Stimulated activated CD8-positive, alpha-beta memory T cell treated with anti-CD3 and anti-CD28 coated beads, Interleukin-15, amount 100 ng/mL, for 4 hours (primary cell): ENCODE data around the gene RPL3.

Experiments used
- DNase-seq, 2 donors: peaks; one replicate each; pipeline ENCODE4 v3.0.0-alpha.2; 2020; ENCODE audit warnings: low read depth in 2 of 2

The RPL3 gene

GRCh38 chr22:39282645-39283321, 36.6 kb downstream of the RPL3 start:
- DNase-seq: no peak

DNA sequence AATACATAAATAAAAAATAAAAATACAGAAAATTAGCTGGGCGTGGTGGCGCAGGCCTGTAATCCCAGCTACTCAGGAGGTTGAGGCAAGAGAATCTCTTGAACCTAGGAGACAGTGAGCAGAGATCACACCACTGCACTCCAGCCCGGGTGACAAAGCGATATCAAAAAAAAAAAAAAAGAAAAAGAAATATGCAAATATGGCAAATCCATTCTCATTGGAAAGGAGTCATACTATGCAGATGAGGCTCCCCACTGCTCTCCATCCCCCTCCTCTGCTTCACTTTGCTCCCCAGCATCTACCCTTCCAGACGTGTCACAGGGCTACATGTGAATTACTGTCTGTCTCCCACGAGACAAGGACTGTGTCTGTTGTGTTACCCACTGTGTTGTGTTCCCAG, 38.3 kb downstream of the RPL3 start:
- no peak for DNase-seq

DNA sequence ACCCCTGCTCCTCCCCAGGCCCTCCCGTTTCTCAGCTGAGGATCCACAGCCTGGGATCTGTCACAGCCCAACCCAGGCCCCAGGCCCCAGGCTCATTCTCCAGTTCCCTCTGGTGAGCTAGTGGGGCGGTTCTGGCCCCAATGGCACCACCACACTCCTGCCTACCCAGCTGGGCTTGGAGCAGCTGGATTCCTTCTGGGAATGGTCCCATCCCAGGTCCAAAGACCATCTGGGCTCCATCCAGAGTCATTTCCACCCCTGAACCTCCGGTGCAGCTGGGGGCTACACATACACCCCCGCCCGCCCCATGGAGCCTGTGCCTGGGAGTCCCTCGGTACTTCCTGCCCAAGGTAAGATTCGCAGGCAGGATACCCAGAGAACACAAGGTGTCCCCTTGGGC, 39.2 kb downstream of the RPL3 start:
- DNase-seq: no peak

GRCh38 chr22:39279170-39279850, 40.1 kb downstream of the RPL3 start:
- no peak for DNase-seq

- no peak for DNase-seq
These were observed 41.4 kb downstream of the RPL3 start for GRCh38 chr22:39278040-39278439.

- no peak for DNase-seq
These were observed 42.2 kb downstream of the RPL3 start for GRCh38 chr22:39277142-39277607.

DNA sequence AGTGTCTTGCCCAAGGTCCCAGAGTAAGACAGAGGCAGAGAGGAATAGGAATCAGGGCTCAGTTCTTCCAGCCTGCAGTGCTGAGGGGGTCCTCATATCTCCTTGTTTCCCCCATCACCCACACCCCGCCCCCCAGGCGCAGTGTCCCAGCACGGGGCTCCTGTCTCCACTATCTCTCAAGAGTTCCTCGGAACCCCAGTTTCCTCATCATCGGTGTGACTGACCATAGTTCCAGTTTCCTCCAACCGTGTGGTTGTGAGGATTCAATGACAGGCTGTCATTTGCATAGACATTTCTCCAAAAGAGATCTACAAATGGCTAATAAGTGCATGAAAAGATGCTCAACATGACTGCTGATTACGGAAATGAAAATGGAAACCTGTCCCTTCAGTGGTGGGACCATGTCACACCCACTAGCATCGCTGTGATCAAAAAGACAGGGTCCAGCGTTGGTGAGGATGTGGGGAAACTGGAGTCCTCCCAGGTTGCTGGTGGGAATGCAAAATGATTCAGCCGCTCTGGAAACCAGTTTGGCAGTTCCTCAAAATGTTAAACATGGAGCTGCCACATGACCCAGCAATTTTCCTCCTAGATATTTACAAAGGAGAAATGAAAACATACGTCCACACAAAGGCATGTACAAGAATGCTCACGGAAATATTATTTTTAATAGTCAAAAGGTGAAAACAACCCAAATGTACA, 42.8 kb downstream of the RPL3 start:
- DNase-seq: no peak

DNA sequence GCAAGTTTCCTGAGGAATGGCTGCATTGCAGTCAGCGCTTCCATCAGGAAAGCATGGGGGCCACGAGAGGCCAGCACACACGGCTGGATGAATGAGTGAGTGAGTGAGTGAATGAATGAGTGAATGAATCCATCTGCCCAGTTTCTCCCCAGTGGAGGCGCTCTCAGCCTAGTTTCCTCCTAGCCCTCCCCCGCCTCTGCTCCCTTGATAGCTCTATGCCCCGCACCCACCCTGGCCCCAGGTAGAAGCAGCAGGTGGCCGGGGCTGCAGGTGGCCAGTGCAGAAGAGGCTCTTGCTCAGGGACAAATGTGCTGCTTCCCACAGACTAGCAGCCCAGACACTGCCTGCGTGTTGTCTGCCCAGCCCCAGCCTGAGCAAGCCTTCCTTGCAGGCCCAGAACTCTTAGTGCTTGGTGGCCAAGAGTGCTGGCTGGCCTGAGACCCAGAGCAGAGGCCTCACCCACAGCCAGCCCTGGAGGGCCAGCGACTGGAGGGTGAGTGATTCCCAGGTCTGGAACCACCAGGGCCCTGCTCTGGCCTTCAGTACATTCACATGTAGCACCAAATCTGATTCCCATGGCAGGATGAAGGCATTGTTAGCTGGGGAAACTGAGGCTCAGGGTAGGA, 43.5 kb downstream of the RPL3 start:
- DNase-seq: no peak

GRCh38 chr22:39273950-39274887, 45.2 kb downstream of the RPL3 start:
- DNase-seq: no peak

GRCh38 chr22:39270792-39271191, 48.6 kb downstream of the RPL3 start:
- no peak for DNase-seq

DNA sequence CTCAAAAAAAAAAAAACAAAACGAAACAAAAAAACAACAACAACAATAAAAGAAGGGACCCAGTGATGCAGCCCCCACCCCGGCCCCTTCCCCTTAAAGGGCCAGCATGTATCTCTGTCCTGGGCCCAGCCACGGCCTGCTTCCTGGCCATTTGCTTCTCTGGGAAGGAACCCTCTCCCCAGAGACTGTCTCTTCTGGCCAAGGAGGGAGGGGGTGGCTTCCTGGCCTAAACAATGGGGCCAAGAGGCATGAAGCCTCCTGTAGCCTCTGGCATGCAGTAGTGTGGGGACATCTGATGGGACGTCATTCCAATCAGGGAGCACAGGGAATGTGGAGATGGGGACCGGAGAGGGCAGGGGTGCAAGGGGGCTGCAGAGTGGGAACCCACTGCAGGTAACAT, 49.1 kb downstream of the RPL3 start:
- DNase-seq: no peak

DNA sequence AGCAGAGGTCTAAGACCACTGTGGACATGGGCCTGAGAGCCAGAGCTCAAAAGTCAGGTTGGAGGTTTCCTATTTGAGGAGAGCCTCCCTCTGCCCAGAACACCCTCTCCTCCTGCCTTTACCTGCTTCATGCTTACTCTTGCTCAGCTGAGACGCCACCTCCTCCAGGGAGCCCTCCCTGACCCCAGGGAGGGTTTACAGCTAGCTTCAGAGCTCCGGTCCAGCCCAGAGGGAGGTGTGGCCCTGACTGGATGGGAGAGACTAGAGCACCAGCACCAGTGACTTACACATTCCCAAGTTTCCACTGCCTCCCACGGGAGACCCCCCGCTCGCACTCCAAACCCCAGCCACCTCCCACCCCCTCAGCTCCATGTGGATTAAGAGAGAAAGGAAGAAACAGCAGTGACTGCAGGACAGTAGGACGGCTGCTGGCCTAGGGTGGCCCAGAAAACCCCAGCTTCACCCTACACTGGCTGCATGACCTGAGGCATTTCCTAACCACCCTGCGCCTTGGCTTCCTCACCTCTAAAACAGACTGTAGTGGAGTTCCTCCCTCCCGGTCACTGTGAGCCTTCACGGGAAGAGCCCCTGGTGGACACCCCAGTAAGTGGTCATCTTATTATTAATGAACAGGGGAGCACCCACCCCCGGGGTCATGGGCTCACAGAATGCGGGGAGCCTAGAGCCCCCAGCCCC, 50.2 kb downstream of the RPL3 start:
- no peak for DNase-seq

DNA sequence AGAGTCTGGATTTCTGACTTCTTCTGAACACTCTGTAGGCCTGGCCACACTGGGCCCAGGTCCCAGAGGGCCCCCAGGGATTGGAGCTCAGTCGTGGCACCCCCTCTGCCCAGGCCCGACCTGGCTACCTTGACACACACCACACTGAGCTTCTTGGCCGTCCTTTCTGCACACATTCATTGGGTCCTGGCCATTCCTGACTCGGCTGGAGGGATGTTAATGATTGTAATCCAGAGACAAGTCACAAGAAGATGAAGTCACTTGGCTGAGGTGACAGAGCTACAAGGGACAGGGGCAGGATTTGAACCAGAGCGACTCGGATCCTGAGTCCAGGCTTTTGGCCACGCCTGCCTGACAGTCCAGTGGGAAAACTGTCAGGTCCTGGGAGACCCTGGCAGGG, 50.8 kb downstream of the RPL3 start:
- DNase-seq: no peak

- no peak for DNase-seq
These were observed 51.4 kb downstream of the RPL3 start for GRCh38 chr22:39267974-39268373.

GRCh38 chr22:39266398-39267030, 52.9 kb downstream of the RPL3 start:
- no peak for DNase-seq

GRCh38 chr22:39265143-39265886, 54.1 kb downstream of the RPL3 start:
- no peak for DNase-seq

GRCh38 chr22:39264349-39265038, 54.9 kb downstream of the RPL3 start:
- DNase-seq: no peak

DNA sequence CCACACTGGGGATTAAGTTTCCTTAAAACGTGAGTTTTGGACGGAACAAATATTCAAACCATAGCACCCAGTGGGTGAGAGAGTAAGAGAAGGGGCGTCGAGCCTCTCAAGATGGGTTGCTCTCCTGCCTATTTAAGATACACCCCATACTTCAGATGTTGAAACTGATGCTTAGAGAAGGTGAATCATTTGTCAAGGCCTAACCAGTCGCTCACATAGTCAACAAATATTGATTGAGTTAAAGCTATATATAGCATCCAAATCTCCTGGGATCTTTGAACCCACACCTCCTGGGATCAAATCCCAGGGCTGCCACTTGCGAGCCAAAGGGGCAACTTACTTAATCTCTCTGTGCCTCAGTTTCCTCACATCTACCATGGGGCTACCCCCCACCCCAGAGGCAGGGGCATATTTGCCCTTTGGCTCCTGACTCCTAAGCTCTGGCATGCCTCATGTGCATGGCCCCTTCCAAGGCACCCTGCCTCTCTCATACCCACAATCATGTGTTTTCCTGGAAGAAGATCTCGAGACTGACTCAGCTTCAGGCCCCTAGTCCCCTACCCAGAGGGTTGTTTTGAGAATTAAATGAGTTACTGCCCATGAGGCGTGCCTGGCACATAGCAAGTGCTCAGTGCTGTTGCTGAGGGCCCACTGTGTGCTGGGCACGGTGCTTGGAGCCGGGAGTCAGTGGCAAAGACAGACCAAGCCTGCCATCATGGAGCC, 55.6 kb downstream of the RPL3 start:
- no peak for DNase-seq
